OCI-LY7 (cell line): ENCODE data around the gene CNNM4. TPM values are rescaled to one million over a fixed set of nuclear protein-coding genes. Genes with fewer than 3 reads are reported as not detected.

Experiments used
- microRNA-seq: library from miRNA; unstranded; fragments of <30 nt; microRNA quantifications from one replicate; pipeline ENCODE4 v1.2.0, GENCODE V29; 2022; ENCODE audit warnings: borderline replicate concordance
- small RNA-seq: library from RNA; depleted of rRNA; stranded (forward); fragments of <200 nt; gene quantifications from one replicate; pipeline ENCODE3, GENCODE V24; 2014
- total RNA-seq, 2 experiments: library from RNA; depleted of rRNA in 1 of 2; stranded (reverse); fragments of >200 nt in 1 of 2; shearing (Covaris generic) in 1 of 2; gene quantifications; 2 replicates each; pipeline ENCODE4 v1.2.3, GENCODE V29; 2014 to 2022

The CNNM4 gene
- total RNA-seq, 2 experiments from 2014 or later: 5.1 to 6.4 TPM

Small RNA genes within 50 kb of the gene (microRNA-seq; reads per million reads assigned to microRNA genes)
- not detected for gene MIR3127

Small RNA genes within 50 kb of the gene (small RNA-seq; reads per million reads assigned to genes)
- gene MIR3127: not detected

Other genes starting within 250 kb of the CNNM4 start
- gene ARID5A, start 224.2 kb upstream of the CNNM4 start, total RNA-seq (2014; rRNA removed; shearing (Covaris generic)): 4.4 and 6.0 TPM in 2 replicates
- gene ARID5A, start 224.2 kb upstream of the CNNM4 start, total RNA-seq (2022): 5.7 and 6.0 TPM in 2 replicates
- 40.4 and 46.4 TPM in 2 replicates for gene KANSL3, start 122.6 kb upstream of the CNNM4 start, total RNA-seq (2014; rRNA removed; shearing (Covaris generic))
- gene KANSL3, start 122.6 kb upstream of the CNNM4 start, total RNA-seq (2022): 51.6 and 63.3 TPM in 2 replicates
- not detected in 2 replicates for gene FER1L5, start 118.1 kb upstream of the CNNM4 start, total RNA-seq (2014; rRNA removed; shearing (Covaris generic))
- gene FER1L5, start 118.1 kb upstream of the CNNM4 start, total RNA-seq (2022): not detected in 2 replicates
- 12.9 and 15.5 TPM in 2 replicates for gene LMAN2L, start 20.8 kb upstream of the CNNM4 start, total RNA-seq (2014; rRNA removed; shearing (Covaris generic))
- gene LMAN2L, start 20.8 kb upstream of the CNNM4 start, total RNA-seq (2022): 10.8 and 11.3 TPM in 2 replicates
- 9.1 and 13.5 TPM in 2 replicates for gene CNNM3, start 55.4 kb downstream of the CNNM4 start, total RNA-seq (2014; rRNA removed; shearing (Covaris generic))
- gene CNNM3, start 55.4 kb downstream of the CNNM4 start, total RNA-seq (2022): 18.2 and 18.6 TPM in 2 replicates
- 6.4 and 6.5 TPM in 2 replicates for gene ANKRD23, start 83.1 kb downstream of the CNNM4 start, total RNA-seq (2014; rRNA removed; shearing (Covaris generic))
- 6.7 and 6.9 TPM in 2 replicates for gene ANKRD23, start 83.1 kb downstream of the CNNM4 start, total RNA-seq (2022)
- gene ANKRD39, start 97.1 kb downstream of the CNNM4 start, total RNA-seq (2014; rRNA removed; shearing (Covaris generic)): 16.0 and 24.1 TPM in 2 replicates
- gene ANKRD39, start 97.1 kb downstream of the CNNM4 start, total RNA-seq (2022): 20.7 and 22.2 TPM in 2 replicates
- gene SEMA4C, start 109.2 kb downstream of the CNNM4 start, total RNA-seq (2014; rRNA removed; shearing (Covaris generic)): 0.06 TPM in 1 of 2 replicates, not detected in the other
- 0.19 TPM in 1 of 2 replicates, not detected in the other for gene SEMA4C, start 109.2 kb downstream of the CNNM4 start, total RNA-seq (2022)
- not detected in 2 replicates for gene FAM178B, start 225.7 kb downstream of the CNNM4 start, total RNA-seq (2014; rRNA removed; shearing (Covaris generic))
- gene FAM178B, start 225.7 kb downstream of the CNNM4 start, total RNA-seq (2022): not detected in 2 replicates